Smooth muscle cell (in vitro differentiated cells): ENCODE measurements around the gene NFIX. TPM values are rescaled to one million over a fixed set of nuclear protein-coding genes. Genes with fewer than 3 reads are reported as not detected.

Experiments used
- DNase-seq: peaks from one replicate; lab custom pipeline; 2025; ENCODE audit not compliant: unreplicated experiment; lab: John Stamatoyannopoulos, UW
- H2AFZ ChIP-seq: fragments of 200-600 bp; sonication (generic); 2 replicates; pipeline ENCODE4 v1.6.0; 2016; ENCODE audit warnings: antibody characterized with exemption, low read depth, mild to moderate bottlenecking
- H3F3A ChIP-seq: fragments of 200-600 bp; sonication (generic); 2 replicates; pipeline ENCODE4 v1.6.0; 2017; ENCODE audit warnings: antibody characterized with exemption, low read depth
- H3K27ac ChIP-seq: fragments of 200-600 bp; sonication (generic); 2 replicates; pipeline ENCODE4 v1.5.1; 2016; ENCODE audit warnings: low read depth, mild to moderate bottlenecking
- H3K27me3 ChIP-seq: fragments of 200-600 bp; sonication (generic); 2 replicates; pipeline ENCODE4 v1.6.1; 2016; ENCODE audit warnings: low read depth, mild to moderate bottlenecking
- H3K36me3 ChIP-seq: fragments of 200-600 bp; sonication (generic); 2 replicates; pipeline ENCODE4 v1.5.1; 2016; ENCODE audit warnings: low read depth
- H3K4me1 ChIP-seq: fragments of 200-600 bp; sonication (generic); 2 replicates; pipeline ENCODE4 v1.5.1; 2016; ENCODE audit warnings: low read depth
- H3K4me2 ChIP-seq: fragments of 200-600 bp; sonication (generic); 2 replicates; pipeline ENCODE4 v1.6.0; 2016; ENCODE audit warnings: mild to moderate bottlenecking
- H3K4me3 ChIP-seq: fragments of 200-600 bp; sonication (generic); 2 replicates; pipeline ENCODE4 v1.5.1; 2016; ENCODE audit warnings: mild to moderate bottlenecking
- H3K79me2 ChIP-seq: fragments of 200-600 bp; sonication (generic); 2 replicates; pipeline ENCODE4 v1.6.0; 2016; ENCODE audit warnings: low read depth, mild to moderate bottlenecking
- H3K9ac ChIP-seq: fragments of 200-600 bp; sonication (generic); 2 replicates; pipeline ENCODE4 v1.6.0; 2016; ENCODE audit warnings: low read depth
- H3K9me3 ChIP-seq: fragments of 200-600 bp; sonication (generic); replicated peaks from 2 replicates; pipeline ENCODE4 v1.5.1; 2016; ENCODE audit warnings: low read depth
- H4K20me1 ChIP-seq: fragments of 200-600 bp; sonication (generic); 2 replicates; pipeline ENCODE4 v1.6.0; 2016; ENCODE audit warnings: low read depth
- WGBS: methylation state at CpG from one replicate; pipeline ENCODE4 v1.1.7; 2016; ENCODE audit warnings: low lambda C conversion rate; 5-methylcytosine and 5-hydroxymethylcytosine counted together
- polyA plus RNA-seq: library from polyadenylated mRNA; unstranded; fragments of >200 nt; fragmentation: Nextera tagmentation; extraction: Ambion mirVana; gene quantifications from 2 replicates; pipeline ENCODE4 v1.2.1, GENCODE V29; 2016
- total RNA-seq: library from RNA; depleted of rRNA; stranded (reverse); fragments of >200 nt; gene quantifications from 2 replicates; pipeline ENCODE4 v1.2.3, GENCODE V29; 2014
- TF ChIP-seq, protein P1 (sequence below): fragments of 200-600 bp; sonication (generic); IDR thresholded peaks from 2 replicates; pipeline ENCODE4 v1.5.1; 2017; ENCODE audit warnings: borderline replicate concordance, mild to moderate bottlenecking, antibody characterized with exemption; ENCODE audit not compliant: insufficient read depth, poor library complexity, severe bottlenecking

Gene NFIX
- total and polyA plus RNA-seq, 2 experiments from 2014 or later = 1.9 to 2.3 TPM

DNA sequence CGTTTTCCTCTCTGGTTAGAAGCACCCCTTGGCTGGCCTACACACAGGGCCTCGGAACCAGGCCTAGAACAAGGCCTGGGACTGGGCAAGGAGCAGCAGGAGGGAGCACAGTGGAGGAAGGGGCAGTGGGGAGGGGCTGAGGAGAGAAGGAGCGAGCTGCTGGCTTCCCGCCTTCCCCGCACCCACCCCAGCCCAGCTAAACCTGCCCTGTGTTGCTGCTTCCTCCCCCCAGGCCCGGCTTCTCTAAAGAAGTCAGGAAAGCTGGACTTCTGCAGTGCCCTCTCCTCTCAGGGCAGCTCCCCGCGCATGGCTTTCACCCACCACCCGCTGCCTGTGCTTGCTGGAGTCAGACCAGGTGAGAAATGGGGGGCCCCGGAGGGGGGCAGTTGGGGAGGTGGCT, 83.1 kb downstream of the NFIX start:
- Histone ChIP-seq H3K36me3 (no peaks in the 10 kb centered on the region), H3K4me1 (peaks cover 2% of the 10 kb centered on the region), H2AFZ (no peak overlapping the region), H3K4me2 (no peak overlapping the region), H3K4me3 (no peak overlapping the region), H4K20me1 (no peaks in the 10 kb centered on the region), H3F3A (no peaks in the 10 kb centered on the region), H3K79me2 (no peaks in the 10 kb centered on the region), H3K9ac (no peak overlapping the region), H3K27ac (no peak overlapping the region), H3K9me3 (no peaks in the 10 kb centered on the region), H3K27me3 (no peaks in the 10 kb centered on the region)
- TF ChIP-seq, protein P1, sequence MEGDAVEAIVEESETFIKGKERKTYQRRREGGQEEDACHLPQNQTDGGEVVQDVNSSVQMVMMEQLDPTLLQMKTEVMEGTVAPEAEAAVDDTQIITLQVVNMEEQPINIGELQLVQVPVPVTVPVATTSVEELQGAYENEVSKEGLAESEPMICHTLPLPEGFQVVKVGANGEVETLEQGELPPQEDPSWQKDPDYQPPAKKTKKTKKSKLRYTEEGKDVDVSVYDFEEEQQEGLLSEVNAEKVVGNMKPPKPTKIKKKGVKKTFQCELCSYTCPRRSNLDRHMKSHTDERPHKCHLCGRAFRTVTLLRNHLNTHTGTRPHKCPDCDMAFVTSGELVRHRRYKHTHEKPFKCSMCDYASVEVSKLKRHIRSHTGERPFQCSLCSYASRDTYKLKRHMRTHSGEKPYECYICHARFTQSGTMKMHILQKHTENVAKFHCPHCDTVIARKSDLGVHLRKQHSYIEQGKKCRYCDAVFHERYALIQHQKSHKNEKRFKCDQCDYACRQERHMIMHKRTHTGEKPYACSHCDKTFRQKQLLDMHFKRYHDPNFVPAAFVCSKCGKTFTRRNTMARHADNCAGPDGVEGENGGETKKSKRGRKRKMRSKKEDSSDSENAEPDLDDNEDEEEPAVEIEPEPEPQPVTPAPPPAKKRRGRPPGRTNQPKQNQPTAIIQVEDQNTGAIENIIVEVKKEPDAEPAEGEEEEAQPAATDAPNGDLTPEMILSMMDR = no peak
- 87% methylated on average over 8 of the region's 10 CpGs for WGBS
- DNase-seq = no peak

DNA sequence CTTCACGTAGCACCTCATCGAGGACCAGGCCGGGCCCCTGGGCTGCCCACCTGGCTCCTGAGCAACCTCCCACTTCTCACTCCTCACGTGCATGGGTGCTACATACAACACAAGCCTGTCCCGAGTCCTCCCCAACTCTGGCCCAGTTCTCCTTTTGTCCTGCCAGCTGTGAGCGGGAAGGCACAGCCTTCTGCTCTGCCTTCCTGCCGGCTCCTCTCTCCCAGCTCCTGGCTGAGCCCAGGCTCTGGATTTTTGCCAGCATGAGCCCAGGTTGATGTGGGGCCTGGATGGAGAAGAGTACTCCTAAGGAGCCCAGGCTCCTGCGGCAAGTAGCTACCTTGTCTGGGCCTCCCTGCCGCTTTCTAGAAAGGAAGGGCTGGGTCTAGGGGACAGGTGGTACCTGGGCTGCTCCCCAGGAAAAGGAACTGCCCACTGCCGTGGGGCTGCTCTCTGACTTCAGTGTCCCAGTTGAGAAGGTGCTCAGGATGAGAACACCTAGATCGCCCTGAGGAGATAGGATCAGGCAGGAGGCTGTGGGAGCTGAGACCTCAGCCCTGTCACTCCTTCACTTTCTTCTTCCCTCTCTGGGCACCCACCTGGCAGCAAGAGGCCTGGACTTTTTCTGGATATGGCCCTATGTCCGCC, 83.7 kb downstream of the NFIX start:
- H4K20me1 ChIP-seq = no peaks in the 10 kb centered on the region
- H3F3A ChIP-seq = no peaks in the 10 kb centered on the region
- H3K9me3 ChIP-seq = no peaks in the 10 kb centered on the region
- H3K9ac ChIP-seq = no peak overlapping the region
- no peak for DNase-seq
- no peaks in the 10 kb centered on the region for H3K27me3 ChIP-seq
- H3K36me3 ChIP-seq = no peaks in the 10 kb centered on the region
- 88% methylated on average over 12 of the region's 12 CpGs for WGBS
- H3K4me1 ChIP-seq = peaks cover 2% of the 10 kb centered on the region
- no peak overlapping the region for H3K4me2 ChIP-seq
- no peak overlapping the region for H3K4me3 ChIP-seq
- no peak overlapping the region for H3K27ac ChIP-seq
- H2AFZ ChIP-seq = no peak overlapping the region
- no peaks in the 10 kb centered on the region for H3K79me2 ChIP-seq
- TF ChIP-seq, protein P1 = no peak

DNA sequence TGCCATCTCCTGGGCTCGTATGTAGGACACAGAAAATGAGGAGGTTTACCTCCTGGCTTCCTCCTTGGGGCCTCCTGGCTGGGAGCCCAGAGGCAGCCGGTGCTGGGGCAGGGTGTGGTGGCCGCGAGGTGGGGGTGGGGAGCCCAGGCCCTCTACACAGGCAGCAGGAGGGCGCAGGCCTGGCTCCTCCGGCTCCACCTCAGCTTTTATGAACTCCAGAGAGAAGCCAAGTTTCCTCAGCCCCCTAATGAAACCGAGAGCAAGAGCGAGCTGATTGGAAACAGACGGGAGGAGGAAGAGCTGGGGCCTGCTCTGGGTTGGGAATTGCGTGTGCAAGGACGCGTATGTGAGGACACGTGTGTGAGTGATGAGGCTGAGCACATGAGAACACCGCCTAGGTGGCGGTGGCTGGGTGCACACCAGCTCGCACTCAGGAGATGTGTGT, 84.3 kb downstream of the NFIX start:
- Histone ChIP-seq H3K4me3 (no peak overlapping the region), H3F3A (no peaks in the 10 kb centered on the region), H3K36me3 (no peaks in the 10 kb centered on the region), H3K4me2 (no peak overlapping the region), H3K79me2 (no peaks in the 10 kb centered on the region), H3K27me3 (no peaks in the 10 kb centered on the region), H3K9ac (no peak overlapping the region), H3K27ac (no peak overlapping the region), H2AFZ (no peak overlapping the region), H4K20me1 (no peaks in the 10 kb centered on the region), H3K9me3 (no peaks in the 10 kb centered on the region), H3K4me1 (peaks cover 2% of the 10 kb centered on the region)
- TF ChIP-seq, protein P1 = no peak
- DNase-seq = no peak
- WGBS = 75% methylated on average over 16 of the region's 16 CpGs
